Measurements from ENCODE around the gene AAK1.

DNA sequence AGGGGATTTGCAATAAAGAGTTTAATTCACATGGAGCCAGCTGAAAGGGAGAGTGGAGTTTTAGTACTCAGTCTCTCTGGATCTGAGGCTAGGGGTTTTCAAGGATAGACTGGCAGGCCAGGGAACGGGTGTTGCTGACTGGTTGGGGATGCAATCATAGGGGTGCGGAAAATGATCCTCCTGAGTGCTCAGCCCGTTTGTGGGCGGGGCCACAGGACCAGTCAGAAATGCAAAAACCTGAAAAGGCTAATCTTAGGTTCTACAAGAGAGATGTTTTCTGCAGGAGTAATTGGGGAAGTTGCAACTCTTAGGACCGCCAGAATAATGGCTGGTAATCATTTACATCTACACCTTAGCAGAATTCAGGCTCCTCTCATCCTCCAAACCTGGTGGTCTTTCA lies 208.8 kb downstream of the AAK1 start:
- TF ChIP-seq, protein P1, sequence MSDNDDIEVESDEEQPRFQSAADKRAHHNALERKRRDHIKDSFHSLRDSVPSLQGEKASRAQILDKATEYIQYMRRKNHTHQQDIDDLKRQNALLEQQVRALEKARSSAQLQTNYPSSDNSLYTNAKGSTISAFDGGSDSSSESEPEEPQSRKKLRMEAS (IDR thresholded peaks at IDR 0.05; ENCODE audit: insufficient read depth, insufficient read length): no peak
- TF ChIP-seq MYC (IDR thresholded peaks at IDR 0.05; ENCODE audit: low read depth, low read length) (no peak), POLR2A (IDR thresholded peaks at IDR 0.05; ENCODE audit: low read depth, low read length) (no peak), EZH2 (IDR thresholded peaks at IDR 0.05; ENCODE audit: borderline replicate concordance, low read depth, low read length, severe bottlenecking) (no peak), POLR2AphosphoS5 (IDR thresholded peaks at IDR 0.05; ENCODE audit: insufficient read depth, low read depth, low read length) (no peak)
- TF ChIP-seq, protein P2, sequence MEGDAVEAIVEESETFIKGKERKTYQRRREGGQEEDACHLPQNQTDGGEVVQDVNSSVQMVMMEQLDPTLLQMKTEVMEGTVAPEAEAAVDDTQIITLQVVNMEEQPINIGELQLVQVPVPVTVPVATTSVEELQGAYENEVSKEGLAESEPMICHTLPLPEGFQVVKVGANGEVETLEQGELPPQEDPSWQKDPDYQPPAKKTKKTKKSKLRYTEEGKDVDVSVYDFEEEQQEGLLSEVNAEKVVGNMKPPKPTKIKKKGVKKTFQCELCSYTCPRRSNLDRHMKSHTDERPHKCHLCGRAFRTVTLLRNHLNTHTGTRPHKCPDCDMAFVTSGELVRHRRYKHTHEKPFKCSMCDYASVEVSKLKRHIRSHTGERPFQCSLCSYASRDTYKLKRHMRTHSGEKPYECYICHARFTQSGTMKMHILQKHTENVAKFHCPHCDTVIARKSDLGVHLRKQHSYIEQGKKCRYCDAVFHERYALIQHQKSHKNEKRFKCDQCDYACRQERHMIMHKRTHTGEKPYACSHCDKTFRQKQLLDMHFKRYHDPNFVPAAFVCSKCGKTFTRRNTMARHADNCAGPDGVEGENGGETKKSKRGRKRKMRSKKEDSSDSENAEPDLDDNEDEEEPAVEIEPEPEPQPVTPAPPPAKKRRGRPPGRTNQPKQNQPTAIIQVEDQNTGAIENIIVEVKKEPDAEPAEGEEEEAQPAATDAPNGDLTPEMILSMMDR (IDR thresholded peaks at IDR 0.05; ENCODE audit: extremely low read depth in 1 of 2, insufficient read depth in 1 of 2, low read depth in 1 of 2, low read length in 2 of 2): no peak

Measured in endothelial cell of umbilical vein (primary cell).